AG10803 (cell line): ENCODE measurements around the gene TAAR1.
"Not testable (repeated sequence)": the region's sequence is repeated elsewhere in the genome, so short reads cannot be mapped to it uniquely, and the experiment has no call there.

Experiments used
- DNase-seq: peaks from one replicate; pipeline ENCODE4 v3.0.0; 2010; ENCODE audit warnings: low read depth
- H3K4me3 ChIP-seq: 2 replicates; pipeline ENCODE4 v1.5.1; 2011; ENCODE audit warnings: mild to moderate bottlenecking, low read length, control low read depth
- TF ChIP-seq, protein P1 (sequence below): conservative IDR thresholded peaks from 2 replicates; pipeline ENCODE4 v1.5.1; 2011; ENCODE audit warnings: mild to moderate bottlenecking, low read length, control low read depth, inconsistent platforms

Gene TAAR1

DNA sequence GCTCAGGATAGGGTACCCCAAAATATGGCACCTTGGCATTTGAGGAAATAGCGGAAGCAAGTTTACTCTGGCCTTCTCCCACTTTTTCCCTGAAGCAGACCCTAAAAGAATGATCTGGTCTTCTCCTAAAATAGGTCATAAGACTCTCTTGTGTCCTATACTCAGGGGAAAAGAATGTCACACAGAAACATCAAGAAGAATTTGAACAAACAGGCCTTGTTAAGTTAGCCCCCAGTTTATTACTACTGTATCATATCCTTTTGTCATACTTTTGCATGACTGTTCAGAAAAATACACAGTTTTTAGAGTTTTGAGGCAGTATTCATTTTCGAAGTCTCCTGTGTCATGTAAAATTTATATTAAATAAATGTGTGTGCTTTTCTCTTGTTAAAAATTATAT, 47.4 kb downstream of the TAAR1 start:
- no peak overlapping the region for H3K4me3 ChIP-seq
- DNase-seq = no peak
- TF ChIP-seq, protein P1, sequence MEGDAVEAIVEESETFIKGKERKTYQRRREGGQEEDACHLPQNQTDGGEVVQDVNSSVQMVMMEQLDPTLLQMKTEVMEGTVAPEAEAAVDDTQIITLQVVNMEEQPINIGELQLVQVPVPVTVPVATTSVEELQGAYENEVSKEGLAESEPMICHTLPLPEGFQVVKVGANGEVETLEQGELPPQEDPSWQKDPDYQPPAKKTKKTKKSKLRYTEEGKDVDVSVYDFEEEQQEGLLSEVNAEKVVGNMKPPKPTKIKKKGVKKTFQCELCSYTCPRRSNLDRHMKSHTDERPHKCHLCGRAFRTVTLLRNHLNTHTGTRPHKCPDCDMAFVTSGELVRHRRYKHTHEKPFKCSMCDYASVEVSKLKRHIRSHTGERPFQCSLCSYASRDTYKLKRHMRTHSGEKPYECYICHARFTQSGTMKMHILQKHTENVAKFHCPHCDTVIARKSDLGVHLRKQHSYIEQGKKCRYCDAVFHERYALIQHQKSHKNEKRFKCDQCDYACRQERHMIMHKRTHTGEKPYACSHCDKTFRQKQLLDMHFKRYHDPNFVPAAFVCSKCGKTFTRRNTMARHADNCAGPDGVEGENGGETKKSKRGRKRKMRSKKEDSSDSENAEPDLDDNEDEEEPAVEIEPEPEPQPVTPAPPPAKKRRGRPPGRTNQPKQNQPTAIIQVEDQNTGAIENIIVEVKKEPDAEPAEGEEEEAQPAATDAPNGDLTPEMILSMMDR = no peak

DNA sequence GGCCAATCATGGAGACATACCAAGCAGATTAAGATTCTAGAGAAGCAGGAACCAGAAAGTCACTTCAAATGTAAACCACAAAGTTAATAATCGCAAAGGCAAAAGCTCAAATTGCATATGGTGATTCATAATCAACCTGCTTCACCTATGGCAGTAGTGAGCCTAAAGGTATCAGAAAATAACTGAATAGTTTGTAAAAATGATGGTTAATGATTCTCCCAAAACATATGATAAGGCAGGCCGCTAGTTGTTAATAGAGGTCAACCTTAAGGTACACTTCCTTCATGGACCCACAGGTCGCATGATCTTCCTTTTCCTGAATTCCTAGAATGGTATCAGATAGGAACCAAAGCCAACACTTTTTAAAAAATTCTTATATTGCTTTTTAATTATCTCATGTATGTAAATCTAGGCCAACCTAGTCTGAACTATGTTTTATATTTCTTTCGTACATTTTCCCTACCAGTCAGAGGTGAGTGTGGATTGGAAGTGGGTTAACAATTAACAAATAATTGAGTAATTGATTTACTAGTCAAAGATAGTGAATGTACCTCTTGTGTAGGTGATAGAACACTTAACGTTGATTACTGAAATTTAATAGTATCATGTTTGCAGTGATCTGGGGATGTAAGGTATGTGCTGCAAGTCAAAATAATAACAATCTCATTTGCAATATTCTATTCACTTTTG, 51.3 kb downstream of the TAAR1 start:
- no peak overlapping the region for H3K4me3 ChIP-seq
- TF ChIP-seq, protein P1 = no peak
- no peak for DNase-seq

DNA sequence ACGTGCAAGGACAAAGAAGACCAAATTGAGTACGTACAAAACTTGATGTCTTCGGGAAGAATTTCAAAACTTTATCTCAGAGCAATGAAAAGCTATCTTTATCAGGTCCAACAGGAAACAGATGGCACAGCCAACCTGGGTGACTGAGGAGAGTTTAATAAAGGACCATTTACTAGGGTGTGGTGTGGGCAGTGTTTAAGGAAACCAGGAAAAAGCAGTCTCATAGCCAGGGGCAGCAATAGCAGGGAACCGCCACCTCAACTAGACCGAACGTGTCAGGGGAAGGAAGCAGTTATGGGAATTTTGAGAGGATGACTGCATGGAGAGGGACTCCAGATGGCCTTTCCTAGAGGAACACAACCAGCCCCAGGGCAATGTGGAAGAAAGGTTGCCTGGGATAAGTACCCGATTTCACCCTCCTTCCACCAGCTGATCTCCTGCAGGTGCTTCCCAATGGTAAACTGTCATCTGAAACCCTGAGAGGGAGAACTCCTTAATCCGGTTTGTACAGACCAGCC, 54.3 kb downstream of the TAAR1 start:
- no peak overlapping the region for H3K4me3 ChIP-seq
- no peak for DNase-seq
- TF ChIP-seq, protein P1 = no peak

DNA sequence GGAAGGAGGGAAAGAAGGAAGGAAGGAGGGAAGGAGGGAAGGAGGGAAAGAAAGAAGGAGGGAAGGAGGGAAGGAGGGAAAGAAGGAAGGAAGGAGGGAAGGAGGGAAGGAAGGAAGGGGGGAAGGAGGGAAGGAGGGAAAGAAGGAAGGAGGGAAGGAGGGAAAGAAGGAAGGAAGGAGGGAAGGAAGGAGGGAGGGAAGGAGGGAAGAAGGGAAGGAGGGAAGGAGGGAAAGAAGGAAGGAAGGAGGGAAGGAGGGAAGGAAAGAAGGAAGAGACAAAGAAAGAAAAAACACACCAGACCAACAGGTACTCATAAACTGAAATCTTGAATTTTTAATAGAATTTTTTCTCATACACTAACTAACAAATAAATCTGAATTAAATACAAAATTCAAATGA, 58.1 kb downstream of the TAAR1 start:
- not testable (repeated sequence) for DNase-seq, H3K4me3 ChIP-seq

DNA sequence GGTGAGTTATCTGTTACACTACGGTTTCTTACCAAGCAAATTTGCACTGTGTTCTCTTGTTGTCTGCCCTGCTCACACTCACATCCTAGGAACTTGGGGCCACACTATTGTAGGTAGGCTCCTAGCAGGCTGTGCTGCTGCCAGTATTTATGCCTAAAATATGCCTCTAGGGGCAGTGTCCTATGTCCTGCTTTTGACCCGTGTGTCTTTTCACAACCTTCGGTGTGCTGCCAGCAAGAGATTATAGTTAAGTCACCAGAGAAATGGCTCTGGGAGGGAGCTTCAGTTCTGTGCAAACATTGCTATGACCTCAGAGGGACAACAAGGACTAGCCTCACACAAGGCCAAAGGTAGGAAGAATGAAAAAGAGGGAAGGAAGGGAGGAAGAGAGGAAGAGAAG, 60.5 kb downstream of the TAAR1 start:
- no peak for DNase-seq
- TF ChIP-seq, protein P1 = peak; percentile 32; the same call in 1 of the 2 replicates

DNA sequence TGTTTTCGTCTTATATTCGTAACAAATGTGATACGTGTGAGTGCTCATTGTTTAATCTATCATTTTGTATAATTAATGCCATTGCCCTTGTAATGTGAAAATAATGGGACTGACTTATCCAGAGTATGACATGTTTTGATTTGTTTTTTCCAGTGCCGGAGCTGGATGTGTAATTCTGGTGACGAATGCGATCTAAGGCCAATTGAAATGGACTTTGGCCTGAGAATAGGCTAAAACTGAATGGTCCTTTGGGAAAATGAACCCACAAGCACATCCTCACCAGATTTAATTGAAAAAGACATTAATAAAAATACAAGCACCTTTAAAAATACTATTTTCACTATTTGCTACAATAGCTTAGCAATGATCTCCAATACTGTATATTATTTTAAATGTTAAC, 62.8 kb downstream of the TAAR1 start:
- H3K4me3 ChIP-seq = no peak overlapping the region
- TF ChIP-seq, protein P1 = no peak
- no peak for DNase-seq

More for the DNA sequence above, 60.5 kb downstream of the TAAR1 start:
- H3K4me3 ChIP-seq = no peak overlapping the region
